SK-N-MC (cell line): ENCODE measurements around the gene MBTPS1.

Experiments used
- EZH2 ChIP-seq: fragments of 200-600 bp; sonication (generic); IDR thresholded peaks from one replicate; pipeline ENCODE4 v1.6.1; 2017; ENCODE audit warnings: antibody characterized with exemption
- FOXP2 ChIP-seq: optimal IDR thresholded peaks from 2 replicates; pipeline ENCODE3; 2011; ENCODE audit warnings: mild to moderate bottlenecking, moderate library complexity; ENCODE audit not compliant: insufficient read depth; ENCODE audit errors: extremely low read length, control extremely low read depth
- POLR2AphosphoS5 ChIP-seq: IDR thresholded peaks from 2 replicates; pipeline ENCODE4 v1.6.1; 2012; ENCODE audit warnings: mild to moderate bottlenecking, low read depth, low read length, borderline replicate concordance

- no peak for TF ChIP-seq POLR2AphosphoS5
- no peak for TF ChIP-seq EZH2
- no peak for TF ChIP-seq FOXP2
Observed at GRCh38 chr16:84082835-84083569, 33.7 kb downstream of the MBTPS1 start.
